Nephron (organoid): ENCODE measurements around the gene UROC1.

Source experiments
- H3K27ac Mint-ChIP-seq, 3 experiments: 2 replicates each; pipeline ENCODE4 v1.8.0; 2020; ENCODE audit warnings: mixed read lengths in 3 of 3, mild to moderate bottlenecking in 2 of 3, moderate library complexity in 1 of 3
- H3K27me3 Mint-ChIP-seq: 2 replicates; pipeline ENCODE4 v1.8.0; 2021; ENCODE audit warnings: low read depth, mild to moderate bottlenecking, moderate library complexity, mixed read lengths
- H3K36me3 Mint-ChIP-seq: 2 replicates; pipeline ENCODE4 v1.8.0; 2020; ENCODE audit warnings: low read depth, mixed read lengths
- H3K4me1 Mint-ChIP-seq: 2 replicates; pipeline ENCODE4 v1.8.0; 2020; ENCODE audit warnings: mixed read lengths
- H3K4me3 Mint-ChIP-seq, 3 experiments: 2 replicates each; pipeline ENCODE4 v1.8.0; 2020; ENCODE audit warnings: mild to moderate bottlenecking in 3 of 3, mixed read lengths in 3 of 3, moderate library complexity in 2 of 3
- H3K9me3 Mint-ChIP-seq: 2 replicates; pipeline ENCODE4 v1.8.0; 2020; ENCODE audit warnings: mixed read lengths
- CTCF ChIP-seq, 3 experiments: fragments of 200-600 bp; sonication (generic); IDR thresholded peaks; one replicate each; pipeline ENCODE4 v1.5.0; 2021; ENCODE audit warnings: antibody characterized with exemption in 3 of 3; ENCODE audit not compliant: unreplicated experiment in 3 of 3

The UROC1 gene

GRCh38 chr3:126488886-126489569 is 28.5 kb downstream of the UROC1 start:
- Mint-ChIP-seq H3K4me1 (peaks cover 17% of the 10 kb centered on the region), H3K4me3 (no peak overlapping the region), H3K36me3 (no peaks in the 10 kb centered on the region), H3K27ac (no peak overlapping the region), H3K27me3 (peaks cover 11% of the 10 kb centered on the region), H3K9me3 (no peaks in the 10 kb centered on the region)
- TF ChIP-seq CTCF (IDR thresholded peaks at IDR 0.05; ENCODE audit: unreplicated experiment in 3 of 3), result no peak

- no peaks in the 10 kb centered on the region for H3K9me3 Mint-ChIP-seq
Measured at GRCh38 chr3:126488185-126488584, 29.4 kb downstream of the UROC1 start.

GRCh38 chr3:126487151-126487771 is 30.3 kb downstream of the UROC1 start:
- peaks cover 11% of the 10 kb centered on the region for H3K27me3 Mint-ChIP-seq
- no peak overlapping the region for H3K27ac Mint-ChIP-seq
- TF ChIP-seq CTCF (IDR thresholded peaks at IDR 0.05; ENCODE audit: unreplicated experiment in 3 of 3), result peak in 1 of 3 experiments; percentile 10
- H3K36me3 Mint-ChIP-seq, result no peaks in the 10 kb centered on the region
- peaks cover 21% of the 10 kb centered on the region for H3K4me1 Mint-ChIP-seq
- H3K4me3 Mint-ChIP-seq, result no peak overlapping the region
- H3K9me3 Mint-ChIP-seq, result no peaks in the 10 kb centered on the region

More at GRCh38 chr3:126488185-126488584, 29.4 kb downstream of the UROC1 start:
- TF ChIP-seq CTCF (IDR thresholded peaks at IDR 0.05; ENCODE audit: unreplicated experiment in 3 of 3), result no peak
- Mint-ChIP-seq H3K4me1 (peaks cover 21% of the 10 kb centered on the region), H3K4me3 (no peak overlapping the region), H3K27me3 (peaks cover 11% of the 10 kb centered on the region), H3K36me3 (no peaks in the 10 kb centered on the region), H3K27ac (no peak overlapping the region)

- no peaks in the 10 kb centered on the region for H3K9me3 Mint-ChIP-seq
- no peak overlapping the region for H3K27ac Mint-ChIP-seq
- no peak for TF ChIP-seq CTCF (IDR thresholded peaks at IDR 0.05; ENCODE audit: unreplicated experiment in 3 of 3)
- H3K27me3 Mint-ChIP-seq, result peaks cover 7% of the 10 kb centered on the region
- H3K4me1 Mint-ChIP-seq, result peaks cover 27% of the 10 kb centered on the region
- no peaks in the 10 kb centered on the region for H3K36me3 Mint-ChIP-seq
- no peak overlapping the region for H3K4me3 Mint-ChIP-seq
Measured at GRCh38 chr3:126486360-126486847, 31.2 kb downstream of the UROC1 start.

GRCh38 chr3:126485956-126486355 is 31.6 kb downstream of the UROC1 start:
- Mint-ChIP-seq H3K36me3 (no peaks in the 10 kb centered on the region), H3K9me3 (no peaks in the 10 kb centered on the region), H3K4me3 (no peak overlapping the region), H3K4me1 (peaks cover 31% of the 10 kb centered on the region), H3K27me3 (peaks cover 7% of the 10 kb centered on the region), H3K27ac (no peak overlapping the region)
- TF ChIP-seq CTCF (IDR thresholded peaks at IDR 0.05; ENCODE audit: unreplicated experiment in 3 of 3), result no peak
